Measurements from ENCODE around the gene RPL18A.
A peak's percentile ranks its signal among the peaks of the same experiment; 100 is the strongest.

RPL18A gene

DNA sequence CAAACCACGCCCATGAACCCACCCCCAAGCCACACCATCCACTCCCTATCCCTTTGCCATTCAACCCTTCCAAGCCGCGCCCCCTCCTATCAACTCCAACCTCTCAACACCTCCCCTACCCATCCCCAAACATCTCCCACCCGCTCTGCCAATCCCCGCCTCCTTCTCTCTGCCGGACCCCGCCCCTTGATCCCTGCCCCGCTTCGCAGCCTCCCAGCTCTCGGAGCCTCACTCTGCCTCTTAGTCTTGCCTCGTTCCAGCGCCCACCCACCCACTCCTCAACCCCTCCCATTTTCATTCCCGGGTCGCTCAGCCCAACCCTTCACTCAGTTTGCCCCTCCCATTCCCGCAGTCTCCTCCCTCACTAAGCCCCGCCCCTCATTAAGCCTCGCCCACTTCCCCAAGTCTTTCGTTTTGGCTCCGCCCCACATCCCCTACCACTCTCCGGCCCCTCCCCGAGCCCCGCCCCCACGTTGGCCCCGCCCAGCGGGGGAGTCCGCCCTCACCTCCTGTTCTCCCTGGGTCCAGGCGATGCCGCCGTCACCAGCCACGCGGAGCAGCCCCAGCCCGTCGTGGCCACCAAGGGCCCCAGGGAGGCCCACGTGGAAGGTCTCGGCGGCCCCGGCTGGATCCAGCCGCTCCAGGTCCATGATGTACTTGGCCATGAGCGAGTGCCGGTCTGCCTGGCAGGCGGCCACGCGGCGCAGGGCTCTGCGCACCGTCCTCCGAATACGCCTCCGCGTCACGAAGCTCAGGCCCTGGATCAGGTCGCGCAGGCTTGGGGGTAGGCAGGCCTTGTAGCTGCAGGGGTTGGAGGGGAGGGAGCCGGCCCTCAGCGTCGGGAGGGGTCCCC, 17.7 kb upstream of the RPL18A start:
- peak; percentile 24 to 32 for DNase-seq (ENCODE audit: low read depth in 2 of 2)

DNA sequence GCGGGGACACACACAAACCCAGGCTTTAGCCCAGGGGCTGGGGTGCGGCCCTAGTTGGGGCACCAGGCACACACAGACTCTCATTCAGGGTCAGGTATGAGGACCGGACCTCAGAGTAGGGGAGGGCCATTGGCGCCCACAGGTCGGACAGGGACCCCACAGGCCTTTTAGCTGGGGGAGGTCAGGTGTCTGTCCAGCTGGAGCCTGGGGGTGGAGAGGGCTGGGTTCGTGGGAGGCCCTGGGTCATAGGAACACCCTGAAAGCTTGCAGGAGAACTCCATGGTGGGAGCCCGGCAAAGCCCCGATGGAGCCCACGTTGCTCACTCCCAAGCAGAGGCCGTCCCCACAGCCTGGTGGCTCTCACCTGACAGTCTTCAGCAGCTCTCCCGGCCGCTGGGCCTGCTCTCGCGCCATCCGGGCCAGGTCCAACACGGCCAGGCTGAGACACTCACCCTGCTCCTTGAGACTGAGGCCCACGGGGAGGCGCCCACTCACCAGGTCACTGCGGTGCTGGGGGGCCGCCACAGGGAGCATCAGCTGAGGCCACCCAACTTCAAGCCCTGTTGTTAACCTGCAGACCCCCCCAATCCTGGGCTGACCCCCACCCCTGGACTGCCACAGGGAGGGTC, 16.9 kb upstream of the RPL18A start:
- DNase-seq (ENCODE audit: low read depth in 2 of 2) = no peak

GRCh38 chr19:17843292-17843827, 16.4 kb upstream of the RPL18A start:
- DNase-seq (ENCODE audit: low read depth in 2 of 2) = no peak

GRCh38 chr19:17843908-17844490, 15.7 kb upstream of the RPL18A start:
- no peak for DNase-seq (ENCODE audit: low read depth in 2 of 2)

- peak in 1 of 2 donors; percentile 39 for DNase-seq (ENCODE audit: low read depth in 2 of 2)
Observed at GRCh38 chr19:17846146-17846545, 13.6 kb upstream of the RPL18A start.

DNA sequence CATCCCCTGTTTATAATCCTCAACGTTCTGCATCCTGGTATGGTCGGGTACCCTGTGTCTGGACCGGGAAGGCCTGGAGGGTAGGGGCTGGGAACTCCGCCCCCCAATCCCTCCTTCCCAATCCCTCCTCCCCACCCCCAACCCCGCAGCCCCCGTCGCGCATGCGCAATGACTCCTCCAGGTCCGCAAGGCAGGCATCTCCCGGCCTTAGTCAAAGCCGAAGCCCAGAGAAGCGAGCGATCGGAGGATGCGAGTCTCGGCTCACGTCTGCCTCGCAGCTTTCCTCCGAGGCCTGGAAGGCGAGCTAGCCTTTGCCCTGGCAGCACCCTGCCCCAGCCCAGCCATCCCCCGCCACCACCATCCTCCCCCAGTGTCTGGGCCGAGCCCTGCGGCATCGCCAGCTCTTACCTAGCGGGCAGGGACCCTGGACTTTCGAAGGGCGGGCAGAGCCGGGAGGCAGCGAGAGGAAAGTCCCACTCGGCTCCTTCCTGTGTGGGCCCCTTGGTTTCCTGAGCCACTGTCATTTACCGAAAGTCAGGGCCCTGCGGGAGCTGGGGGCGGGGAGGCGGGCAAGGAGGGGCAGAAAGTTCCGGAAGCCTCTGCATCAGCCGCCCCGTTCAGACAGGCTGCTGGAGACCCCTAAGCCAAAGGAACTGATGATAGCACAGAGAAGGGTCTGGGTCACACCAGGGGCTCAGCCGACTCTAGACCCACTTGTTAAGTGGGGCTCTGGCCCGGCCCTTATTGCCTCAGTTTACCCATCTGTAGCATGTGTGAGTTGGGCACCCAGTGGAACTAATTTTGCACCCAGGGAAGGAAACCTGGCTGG, 12.0 kb upstream of the RPL18A start, which contains the start of gene JAK3:
JAK3 (minus strand) TSS at position 445 of the 829 bp plus-strand sequence. CDS start 3,565 bp downstream, outside the sequence.
- peak; percentile 85 to 89 for DNase-seq (ENCODE audit: low read depth in 2 of 2)

GRCh38 chr19:17848595-17849292, 11.0 kb upstream of the RPL18A start:
- no peak for DNase-seq (ENCODE audit: low read depth in 2 of 2)

DNA sequence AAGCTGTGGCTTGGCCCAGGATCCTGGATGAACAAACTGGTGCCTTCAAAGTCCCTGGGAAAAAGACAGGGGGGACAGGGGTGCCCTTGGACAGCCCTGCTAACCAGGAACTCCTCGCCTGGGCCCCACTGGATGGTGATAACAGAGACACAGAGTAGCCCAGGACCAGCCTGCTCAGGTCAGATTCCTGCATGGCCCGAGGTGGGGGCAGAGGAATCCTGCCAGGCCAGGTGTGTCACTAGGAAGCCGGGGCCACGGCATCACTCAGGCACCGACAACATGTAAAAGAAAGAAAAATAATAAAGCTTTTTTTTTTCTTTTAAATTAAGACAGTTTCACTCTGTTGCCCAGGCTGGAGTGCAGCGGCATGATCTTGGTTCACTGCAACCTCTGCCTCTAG, 5.6 kb upstream of the RPL18A start:
- no peak for DNase-seq (ENCODE audit: low read depth in 2 of 2)

DNA sequence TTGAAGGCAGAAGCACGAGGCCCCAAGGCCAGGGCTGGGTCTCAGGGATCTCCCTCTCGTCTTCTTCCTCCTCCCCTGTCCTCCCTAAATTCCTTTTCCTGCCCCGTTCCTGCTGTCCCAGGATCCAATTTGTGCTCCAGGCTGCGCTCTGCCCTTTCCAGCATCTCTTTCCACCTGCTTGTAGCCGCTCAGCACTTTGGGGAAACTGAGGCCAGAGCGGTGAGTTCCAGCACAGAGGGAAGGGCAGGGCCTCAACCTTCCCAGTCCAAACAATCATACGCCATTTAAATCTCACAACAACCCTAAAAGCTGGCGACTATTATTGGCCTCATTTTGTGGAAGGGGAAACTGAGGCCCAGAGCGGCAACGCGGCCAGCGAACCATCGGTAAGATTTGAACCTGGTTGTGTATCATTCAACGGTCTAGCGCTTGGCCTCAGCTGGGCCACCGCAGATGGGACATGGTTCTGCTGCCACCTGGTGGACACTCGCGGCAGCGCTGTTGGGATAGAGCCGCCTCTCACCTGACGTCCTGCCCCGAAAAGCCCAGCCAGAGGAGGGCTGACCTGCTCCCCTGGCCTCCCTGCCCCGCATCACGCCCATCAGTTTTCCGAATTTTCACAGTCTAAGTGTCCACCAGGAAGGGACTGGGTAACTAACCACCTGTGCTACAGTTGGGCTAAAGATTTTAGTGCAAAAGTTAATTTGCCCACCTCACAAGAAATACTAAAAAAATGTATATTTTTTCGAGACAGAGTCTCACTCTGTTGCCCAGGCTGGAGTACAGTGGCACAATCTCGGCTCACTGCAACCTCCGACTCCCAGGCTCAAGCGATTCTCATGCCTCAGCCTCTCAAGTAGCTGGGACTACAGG, 4.2 kb upstream of the RPL18A start:
- peak; percentile 76 to 79 for DNase-seq (ENCODE audit: low read depth in 2 of 2)

- DNase-seq (ENCODE audit: low read depth in 2 of 2) = no peak
Observed at GRCh38 chr19:17860331-17860992, 752 bp downstream of the RPL18A start.

- DNase-seq (ENCODE audit: low read depth in 2 of 2) = no peak
Observed at GRCh38 chr19:17860993-17861360, 1.3 kb downstream of the RPL18A start.

- no peak for DNase-seq (ENCODE audit: low read depth in 2 of 2)
Observed at GRCh38 chr19:17861542-17862402, 2.1 kb downstream of the RPL18A start.

- DNase-seq (ENCODE audit: low read depth in 2 of 2) = no peak
Observed at GRCh38 chr19:17862711-17863519, 3.2 kb downstream of the RPL18A start.

DNA sequence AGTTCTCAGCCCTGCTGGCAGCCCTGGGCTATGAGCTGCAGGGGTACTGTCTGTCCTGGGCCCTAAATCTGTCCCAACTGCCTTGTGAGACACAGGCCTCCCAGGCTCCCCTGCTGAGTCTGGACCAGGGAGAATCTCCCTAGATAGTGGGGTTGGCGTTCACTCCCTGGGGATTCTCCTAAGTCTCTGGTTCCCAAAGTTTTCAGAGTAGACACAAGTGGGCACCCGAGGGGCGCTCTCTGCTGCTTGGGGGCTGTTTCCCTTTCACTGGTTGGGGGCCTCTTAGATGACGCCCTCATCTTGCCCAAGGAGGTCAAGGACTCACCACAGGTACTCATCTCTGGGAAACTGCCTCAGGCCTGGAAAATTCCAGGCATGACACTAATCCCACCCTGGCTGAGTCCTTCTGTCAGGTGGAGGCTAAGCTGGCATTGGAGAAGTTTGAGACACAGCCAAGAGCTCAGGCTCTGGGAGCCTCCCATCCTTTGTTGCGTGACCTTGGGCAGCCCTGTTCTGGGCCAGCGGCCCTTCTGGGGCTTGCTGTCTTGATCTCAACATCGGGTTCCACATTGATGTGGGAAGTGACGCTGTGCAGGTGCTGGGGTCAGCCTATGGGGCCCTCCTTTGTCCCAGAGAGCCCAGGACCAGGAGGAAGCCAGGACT, 3.9 kb downstream of the RPL18A start:
- DNase-seq (ENCODE audit: low read depth in 2 of 2) = no peak

DNA sequence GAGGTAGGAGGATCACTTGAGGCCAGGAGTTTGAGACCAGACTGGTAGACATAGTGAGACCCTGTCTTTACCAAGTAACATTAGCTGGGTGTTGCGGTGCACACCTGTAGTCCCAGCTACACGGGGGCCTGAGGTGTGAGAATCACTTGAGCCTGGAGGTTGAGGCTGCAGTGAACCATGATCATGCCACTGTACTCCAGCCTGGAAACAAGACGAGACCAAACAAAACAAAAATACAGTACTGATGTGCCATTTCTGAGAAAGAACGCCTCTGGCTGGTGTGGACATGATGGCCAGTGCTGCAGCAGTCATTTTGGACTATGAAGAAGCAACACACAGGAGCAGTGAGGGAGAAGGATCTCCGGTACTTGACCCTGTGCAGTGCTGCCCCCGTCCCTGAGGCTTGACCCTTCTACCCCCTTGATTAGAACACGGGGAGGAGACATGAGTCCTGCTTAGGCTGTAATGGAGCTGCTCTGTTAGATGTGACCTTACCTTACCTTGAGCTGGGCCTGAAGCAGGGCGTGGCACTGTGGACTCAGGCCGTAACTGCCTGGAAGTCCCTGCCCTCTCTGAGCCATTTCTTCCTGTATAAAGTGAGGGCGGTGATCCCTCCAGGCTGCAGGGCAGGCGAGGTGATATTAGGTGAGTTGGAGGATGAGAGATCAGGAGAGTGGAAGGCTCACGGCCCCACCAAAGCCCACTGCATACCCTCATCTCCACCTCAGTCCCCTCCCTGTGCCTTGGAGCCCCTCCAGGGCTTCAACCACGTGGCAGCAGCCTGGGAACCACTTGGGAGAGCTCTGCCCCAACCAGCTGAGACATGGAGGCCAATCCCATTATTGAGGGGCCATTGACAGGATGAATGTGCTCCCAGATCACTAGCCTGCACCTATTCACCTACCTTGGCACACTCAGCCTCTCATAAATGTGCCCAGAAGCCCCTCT, 5.9 kb downstream of the RPL18A start:
- DNase-seq (ENCODE audit: low read depth in 2 of 2) = no peak

All from stimulated activated CD8-positive, alpha-beta memory T cell treated with anti-CD3 and anti-CD28 coated beads, Interleukin-7, amount 100 ng/mL, for 4 hours (primary cell).